PC-3 (cell line): ENCODE measurements around the gene CHURC1. TPM values are rescaled to one million over a fixed set of nuclear protein-coding genes. Genes with fewer than 3 reads are reported as not detected.

Source experiments
- ATAC-seq: fragments of 200-7000 bp; cut with Tn5 transposase; 2 replicates; pipeline ENCODE4 v1.9.1; 2020; ENCODE audit warnings: mild to moderate bottlenecking, moderate library complexity
- BruUV-seq: library from RNA; stranded (reverse); fragments of 400-500 nt; replicated peaks from 2 replicates; lab custom pipeline; 2021; lab: Mats Ljungman, UMichigan
- CTCF ChIA-PET: fragments of 300-600 bp; sonication (Branson Sonifier 250); formaldehyde crosslinking; loops from one replicate; lab custom pipeline; 2022; ENCODE audit warnings: antibody characterized with exemption; lab: Charles Lee
- POLR2A ChIA-PET: fragments of 300-600 bp; sonication (Branson Sonifier 250); formaldehyde crosslinking; loops from one replicate; lab custom pipeline; 2022; ENCODE audit warnings: antibody characterized with exemption; ENCODE audit not compliant: unreplicated experiment; lab: Charles Lee
- DNase-seq: peaks from one replicate; pipeline ENCODE4 v3.0.0-alpha.2; 2015
- H2AFZ ChIP-seq: fragments of 300-600 bp; sonication (generic); 2 replicates; pipeline ENCODE4 v1.6.0; 2016; ENCODE audit warnings: antibody characterized with exemption, low read length
- H3F3A ChIP-seq: fragments of 300-600 bp; sonication (generic); one replicate; pipeline ENCODE4 v1.6.0; 2017; ENCODE audit warnings: antibody characterized with exemption, low read length, control low read depth, mild to moderate bottlenecking; ENCODE audit not compliant: unreplicated experiment
- H3K27ac ChIP-seq: fragments of 300-600 bp; sonication (generic); 2 replicates; pipeline ENCODE4 v1.5.1; 2016; ENCODE audit warnings: mild to moderate bottlenecking, low read length
- H3K27me3 ChIP-seq: fragments of 300-600 bp; sonication (generic); 2 replicates; pipeline ENCODE4 v1.6.1; 2016; ENCODE audit warnings: low read length, mixed read lengths
- H3K36me3 ChIP-seq: fragments of 300-600 bp; sonication (generic); 2 replicates; pipeline ENCODE4 v1.6.1; 2016; ENCODE audit warnings: low read depth, mixed run types, low read length, mixed read lengths
- H3K4me1 ChIP-seq: fragments of 300-600 bp; sonication (generic); 2 replicates; pipeline ENCODE4 v1.5.1; 2016; ENCODE audit warnings: low read length; ENCODE audit not compliant: insufficient read depth
- H3K4me2 ChIP-seq: fragments of 300-600 bp; sonication (generic); 2 replicates; pipeline ENCODE4 v1.6.0; 2016; ENCODE audit warnings: low read length
- H3K4me3 ChIP-seq: fragments of 300-600 bp; sonication (generic); 2 replicates; pipeline ENCODE4 v1.5.1; 2016; ENCODE audit warnings: mild to moderate bottlenecking, low read length, mixed read lengths
- H3K79me2 ChIP-seq: fragments of 300-600 bp; sonication (generic); 2 replicates; pipeline ENCODE4 v1.6.1; 2017; ENCODE audit warnings: low read length, mixed read lengths
- H3K9ac ChIP-seq: fragments of 300-600 bp; sonication (generic); 2 replicates; pipeline ENCODE4 v1.6.0; 2016; ENCODE audit warnings: mild to moderate bottlenecking, low read length
- H3K9me2 ChIP-seq: fragments of 300-600 bp; sonication (generic); replicated peaks from 2 replicates; pipeline ENCODE4 v1.6.1; 2016; ENCODE audit warnings: mixed run types, low read length, mixed read lengths
- H3K9me3 ChIP-seq: fragments of 300-600 bp; sonication (generic); 2 replicates; pipeline ENCODE4 v1.6.1; 2016; ENCODE audit warnings: low read length, mixed read lengths
- H4K20me1 ChIP-seq: fragments of 300-600 bp; sonication (generic); 2 replicates; pipeline ENCODE4 v1.6.1; 2016; ENCODE audit warnings: low read length, mixed read lengths
- EZH2 ChIP-seq: fragments of 300-600 bp; sonication (generic); IDR thresholded peaks from one replicate; pipeline ENCODE4 v1.6.1; 2017; ENCODE audit warnings: antibody characterized with exemption, mild to moderate bottlenecking, low read length; ENCODE audit not compliant: unreplicated experiment
- EZH2phosphoT487 ChIP-seq: fragments of 300-600 bp; sonication (generic); IDR thresholded peaks from 2 replicates; pipeline ENCODE4 v1.6.1; 2018; ENCODE audit warnings: mild to moderate bottlenecking, antibody characterized with exemption, low read length, borderline replicate concordance
- intact Hi-C: fragments of 100-400 bp; cut with micrococcal nuclease; formaldehyde crosslinking; loops from 2 replicates; pipeline ENCODE4 v1.9.0; 2023
- total RNA-seq: library from RNA; depleted of rRNA; stranded (reverse); fragments of >200 nt; gene quantifications from 2 replicates; pipeline ENCODE4 v1.2.3, GENCODE V29; 2014
- TF ChIP-seq, protein P1 (sequence below): fragments of 300-600 bp; sonication (generic); conservative IDR thresholded peaks from 2 replicates; pipeline ENCODE4 v1.5.1; 2017; ENCODE audit warnings: antibody characterized with exemption, low read depth, mild to moderate bottlenecking, low read length

CHURC1 gene
- total RNA-seq, 1 experiment from 2014 or later: 50.3 TPM

DNA sequence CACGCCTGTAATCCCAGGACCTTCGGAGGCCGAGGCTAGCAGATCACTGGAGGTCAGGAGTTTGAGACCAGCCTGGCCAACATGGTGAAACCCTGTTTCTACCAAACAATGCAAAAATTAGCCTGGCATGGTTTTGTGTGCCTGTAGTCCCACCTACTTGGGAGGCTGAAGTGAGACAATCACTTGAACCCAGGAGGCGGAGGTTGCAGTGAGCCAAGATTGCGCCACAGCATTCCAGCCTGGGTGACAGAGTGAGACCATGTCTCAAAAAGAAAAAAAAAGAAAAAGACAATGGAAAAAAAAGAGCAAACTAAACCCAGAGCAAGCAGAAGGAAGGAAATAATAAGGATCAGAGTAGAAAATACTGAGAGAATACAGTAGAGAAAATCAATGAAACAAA is 5.4 kb downstream of the CHURC1 start:
- ATAC-seq (no peak), DNase-seq (no peak)
- Histone ChIP-seq H3K4me3 (no peak overlapping the region), H3F3A (no peaks in the 10 kb centered on the region), H3K27ac (no peak overlapping the region), H2AFZ (no peak overlapping the region), H3K9me3 (no peaks in the 10 kb centered on the region), H3K9ac (no peak overlapping the region), H3K79me2 (peaks cover 66% of the 10 kb centered on the region), H4K20me1 (0 out of 2 replicates have a peak, but pooled peaks cover 3% of the 10 kb centered on the region), H3K4me2 (no peak overlapping the region), H3K36me3 (peaks cover 9% of the 10 kb centered on the region; the same call in 1 of the 2 replicates), H3K27me3 (no peaks in the 10 kb centered on the region), H3K9me2 (no peaks in the 10 kb centered on the region), H3K4me1 (peaks cover 12% of the 10 kb centered on the region)
- intact Hi-C loops: no loop called here
- POLR2A ChIA-PET: no interaction called here
- CTCF ChIA-PET: interaction anchor here (1.0 kb wide), 1 partner anchor 8 kb away, joined by 3 read pairs; no protein-coding TSS in a partner anchor
- TF ChIP-seq EZH2phosphoT487: no peak
- TF ChIP-seq, protein P1, sequence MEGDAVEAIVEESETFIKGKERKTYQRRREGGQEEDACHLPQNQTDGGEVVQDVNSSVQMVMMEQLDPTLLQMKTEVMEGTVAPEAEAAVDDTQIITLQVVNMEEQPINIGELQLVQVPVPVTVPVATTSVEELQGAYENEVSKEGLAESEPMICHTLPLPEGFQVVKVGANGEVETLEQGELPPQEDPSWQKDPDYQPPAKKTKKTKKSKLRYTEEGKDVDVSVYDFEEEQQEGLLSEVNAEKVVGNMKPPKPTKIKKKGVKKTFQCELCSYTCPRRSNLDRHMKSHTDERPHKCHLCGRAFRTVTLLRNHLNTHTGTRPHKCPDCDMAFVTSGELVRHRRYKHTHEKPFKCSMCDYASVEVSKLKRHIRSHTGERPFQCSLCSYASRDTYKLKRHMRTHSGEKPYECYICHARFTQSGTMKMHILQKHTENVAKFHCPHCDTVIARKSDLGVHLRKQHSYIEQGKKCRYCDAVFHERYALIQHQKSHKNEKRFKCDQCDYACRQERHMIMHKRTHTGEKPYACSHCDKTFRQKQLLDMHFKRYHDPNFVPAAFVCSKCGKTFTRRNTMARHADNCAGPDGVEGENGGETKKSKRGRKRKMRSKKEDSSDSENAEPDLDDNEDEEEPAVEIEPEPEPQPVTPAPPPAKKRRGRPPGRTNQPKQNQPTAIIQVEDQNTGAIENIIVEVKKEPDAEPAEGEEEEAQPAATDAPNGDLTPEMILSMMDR: no peak
- TF ChIP-seq EZH2: no peak
- no TSS peak for BruUV-seq

GRCh38 chr14:64920465-64920864 is 6.2 kb downstream of the CHURC1 start:
- ChIA-PET POLR2A (no interaction called here), CTCF (interaction anchor here (1.0 kb wide), 1 partner anchor 9 kb away, joined by 3 read pairs; no protein-coding TSS in a partner anchor)
- Histone ChIP-seq H3K79me2 (peaks cover 58% of the 10 kb centered on the region), H3K9ac (no peak overlapping the region), H3K4me3 (no peak overlapping the region), H3K4me2 (no peak overlapping the region), H3K36me3 (peaks cover 17% of the 10 kb centered on the region), H2AFZ (no peak overlapping the region), H3K4me1 (peaks cover 6% of the 10 kb centered on the region), H3K27me3 (no peaks in the 10 kb centered on the region), H3F3A (no peaks in the 10 kb centered on the region), H4K20me1 (0 out of 2 replicates have a peak, but pooled peaks cover 3% of the 10 kb centered on the region), H3K9me2 (no peaks in the 10 kb centered on the region), H3K27ac (no peak overlapping the region), H3K9me3 (no peaks in the 10 kb centered on the region)
- TF ChIP-seq EZH2 (no peak), EZH2phosphoT487 (no peak)
- TF ChIP-seq, protein P1: no peak
- DNase-seq (no peak), ATAC-seq (no peak)
- no TSS peak for BruUV-seq
- intact Hi-C loops: no loop called here

DNA sequence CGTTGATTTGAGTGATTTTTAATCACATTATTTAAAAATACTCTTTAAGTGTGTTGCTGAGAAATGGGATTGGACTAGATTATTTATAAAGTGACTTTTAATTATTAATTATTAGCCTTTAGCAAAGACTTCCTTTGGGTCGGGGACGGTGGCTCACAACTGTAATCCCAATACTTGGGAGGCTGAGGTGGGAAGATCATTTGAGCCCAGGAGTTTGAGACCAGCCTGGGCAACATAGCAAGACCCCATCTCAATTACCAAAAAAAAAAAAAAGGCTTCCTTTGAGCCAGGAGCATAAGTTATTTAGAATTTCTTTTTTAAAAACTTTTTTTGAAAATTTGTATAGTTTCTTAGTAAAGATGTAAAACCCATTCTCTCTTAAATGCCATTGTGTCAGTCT is 8.8 kb downstream of the CHURC1 start:
- Histone ChIP-seq H3K9me3 (no peaks in the 10 kb centered on the region), H3K4me2 (no peak overlapping the region), H3K4me1 (no peaks in the 10 kb centered on the region), H3K9ac (no peak overlapping the region), H3K27ac (no peak overlapping the region), H3K79me2 (peaks cover 34% of the 10 kb centered on the region), H3K36me3 (peaks cover 33% of the 10 kb centered on the region), H4K20me1 (no peaks in the 10 kb centered on the region), H3K4me3 (no peak overlapping the region), H3K27me3 (no peaks in the 10 kb centered on the region), H2AFZ (no peak overlapping the region), H3K9me2 (no peaks in the 10 kb centered on the region), H3F3A (no peaks in the 10 kb centered on the region)
- intact Hi-C loops: no loop called here
- ATAC-seq (no peak), DNase-seq (no peak)
- TF ChIP-seq EZH2 (no peak), EZH2phosphoT487 (no peak)
- TF ChIP-seq, protein P1: no peak
- ChIA-PET POLR2A (no interaction called here), CTCF (no interaction called here)
- no TSS peak for BruUV-seq
